Inferior parietal cortex (tissue), 1 donor: ENCODE results near the gene ARFGEF3.
A peak's percentile ranks its signal among the peaks of the same experiment; 100 is the strongest.
"Not testable (repeated sequence)": the region's sequence is repeated elsewhere in the genome, so short reads cannot be mapped to it uniquely, and the experiment has no call there.

ENCODE experiments used
- DNase-seq: peaks from one replicate; pipeline ENCODE4 v3.0.0-alpha.2; 2016; ENCODE audit errors: extremely low spot score

The ARFGEF3 gene

DNA sequence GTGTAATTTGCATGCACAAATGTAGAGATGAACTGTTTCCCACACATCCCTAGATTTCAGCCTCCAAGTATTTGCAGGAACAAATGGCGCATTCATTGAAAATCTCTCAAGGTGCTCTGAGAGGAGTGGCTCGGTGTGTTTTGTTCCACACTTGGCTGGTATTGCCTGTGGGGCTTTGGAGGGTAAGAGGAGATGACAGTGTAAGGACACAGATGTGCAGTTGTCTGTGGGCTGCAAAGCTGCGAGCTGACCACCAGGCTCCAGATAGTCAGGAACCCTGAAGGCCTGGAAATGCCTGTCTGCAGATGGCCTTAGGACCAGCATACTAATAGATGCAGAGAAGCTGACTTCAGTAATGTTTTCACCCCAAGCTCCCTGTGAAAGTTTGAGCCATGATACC is 114.2 kb downstream of the ARFGEF3 start:
- DNase-seq: no peak

DNA sequence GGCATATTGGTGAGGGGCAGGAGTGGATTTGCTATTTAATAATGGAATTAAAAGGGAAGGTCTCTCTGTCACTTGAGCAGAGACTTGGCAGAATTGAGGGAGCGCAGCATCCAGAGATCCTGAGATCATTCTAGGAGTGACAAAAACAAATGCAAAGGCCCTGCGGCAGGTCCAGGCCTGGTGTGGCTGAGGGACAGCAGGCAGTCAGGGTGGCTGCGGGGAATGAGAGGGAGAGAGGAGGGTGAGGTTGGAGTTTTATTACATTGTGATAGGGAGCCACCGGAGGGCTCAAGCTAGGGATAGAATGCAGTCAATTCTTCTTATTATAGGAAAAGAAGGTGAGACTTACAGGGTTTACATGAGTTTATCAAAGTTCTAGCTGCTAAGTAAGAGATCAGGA is 116.1 kb downstream of the ARFGEF3 start:
- DNase-seq: no peak

DNA sequence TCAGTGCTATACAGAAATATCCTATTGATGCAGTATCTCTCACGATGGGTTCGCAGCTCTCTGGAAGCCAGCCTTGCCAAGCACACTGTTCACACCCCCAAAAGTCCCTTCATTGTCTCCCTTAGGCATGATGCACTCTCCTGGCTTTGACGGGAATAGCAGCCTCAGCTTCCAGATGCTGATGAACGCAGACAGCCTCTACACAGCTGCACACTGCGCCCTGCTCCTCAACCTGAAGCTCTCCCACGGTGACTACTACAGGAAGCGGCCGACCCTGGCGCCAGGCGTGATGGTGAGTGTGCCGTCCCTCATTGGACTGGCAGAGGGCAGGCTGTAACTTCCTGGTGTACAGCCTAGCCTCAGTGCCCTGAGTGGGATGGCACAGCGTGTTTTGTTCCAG is 116.6 kb downstream of the ARFGEF3 start:
- DNase-seq: peak; percentile 78

GRCh38 chr6:138285800-138286199 is 124.1 kb downstream of the ARFGEF3 start:
- DNase-seq: no peak

DNA sequence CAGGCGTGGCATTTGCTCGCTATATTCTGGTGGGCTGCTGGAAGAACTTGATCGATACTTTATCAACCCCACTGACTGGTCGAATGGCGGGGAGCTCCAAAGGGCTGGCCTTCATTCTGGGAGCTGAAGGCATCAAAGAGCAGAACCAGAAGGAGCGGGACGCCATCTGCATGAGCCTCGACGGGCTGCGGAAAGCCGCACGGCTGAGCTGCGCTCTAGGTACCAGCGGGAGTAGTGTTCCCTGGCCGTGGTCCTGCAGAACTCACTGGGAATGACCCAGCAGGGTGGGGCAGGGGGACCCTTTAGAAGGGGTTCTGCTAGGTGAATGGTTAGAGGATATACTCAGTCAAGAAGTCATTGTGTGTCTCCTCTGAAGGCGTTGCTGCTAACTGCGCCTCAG is 125.0 kb downstream of the ARFGEF3 start:
- no peak for DNase-seq

DNA sequence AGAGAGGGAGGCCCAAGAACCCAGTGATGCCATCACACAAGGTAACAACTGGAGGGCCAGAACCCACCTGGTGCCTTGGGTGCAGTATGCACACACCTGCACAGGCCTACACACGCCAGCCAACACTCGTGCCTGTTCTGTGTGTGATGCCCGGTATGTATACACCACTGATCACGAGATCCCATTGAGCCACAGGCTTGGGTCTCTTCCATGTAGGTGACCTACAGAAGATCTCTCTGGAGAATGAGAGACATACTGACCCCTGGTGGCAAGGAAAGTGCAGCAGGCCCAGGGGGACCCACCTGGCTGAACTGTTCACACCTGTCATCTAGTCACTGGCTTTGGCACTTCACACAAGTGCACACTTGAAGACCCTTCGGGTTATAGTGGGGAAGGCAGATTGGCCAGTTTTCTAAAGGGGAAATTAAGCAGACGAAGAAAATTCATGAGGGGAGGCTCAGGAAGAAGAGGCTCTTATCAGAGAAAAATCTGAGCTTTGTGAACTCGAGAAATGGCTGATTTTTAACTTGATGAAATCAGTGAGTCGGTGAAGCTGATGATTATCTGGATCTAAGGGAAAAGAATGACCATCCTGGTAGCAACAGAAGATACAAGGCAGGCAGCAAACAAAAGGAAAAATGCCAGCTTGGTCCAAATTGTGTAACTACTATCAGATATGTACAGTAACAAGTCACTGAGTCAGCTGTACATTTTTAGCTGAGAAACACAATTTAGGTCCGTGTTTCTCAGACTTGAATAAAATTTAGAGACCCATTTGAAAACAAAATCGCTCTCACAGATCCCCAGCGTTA is 125.6 kb downstream of the ARFGEF3 start:
- DNase-seq: no peak

GRCh38 chr6:138288428-138289085 is 126.8 kb downstream of the ARFGEF3 start:
- DNase-seq: not testable (repeated sequence)

DNA sequence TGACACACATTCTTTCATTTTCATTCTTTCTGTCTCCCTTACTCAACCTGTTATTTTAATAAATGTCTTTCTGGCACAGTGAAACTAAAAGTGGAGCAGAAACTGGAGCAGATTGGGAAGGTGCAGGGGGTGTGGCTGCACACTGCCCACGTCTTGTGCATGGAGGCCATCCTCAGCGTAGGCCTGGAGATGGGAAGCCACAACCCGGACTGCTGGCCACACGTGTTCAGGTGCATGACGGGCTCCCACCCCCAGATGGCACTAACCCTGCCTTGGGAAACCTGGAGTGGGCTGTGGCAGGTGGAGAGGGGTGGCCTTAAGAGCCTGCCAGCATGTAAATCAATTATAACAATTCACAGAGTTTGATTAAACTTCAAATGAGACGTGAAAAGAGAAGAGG is 128.0 kb downstream of the ARFGEF3 start:
- no peak for DNase-seq

- no peak for DNase-seq
Observed at GRCh38 chr6:138290423-138290962, 128.8 kb downstream of the ARFGEF3 start.

- no peak for DNase-seq
Observed at GRCh38 chr6:138291036-138291848, 129.5 kb downstream of the ARFGEF3 start.

DNA sequence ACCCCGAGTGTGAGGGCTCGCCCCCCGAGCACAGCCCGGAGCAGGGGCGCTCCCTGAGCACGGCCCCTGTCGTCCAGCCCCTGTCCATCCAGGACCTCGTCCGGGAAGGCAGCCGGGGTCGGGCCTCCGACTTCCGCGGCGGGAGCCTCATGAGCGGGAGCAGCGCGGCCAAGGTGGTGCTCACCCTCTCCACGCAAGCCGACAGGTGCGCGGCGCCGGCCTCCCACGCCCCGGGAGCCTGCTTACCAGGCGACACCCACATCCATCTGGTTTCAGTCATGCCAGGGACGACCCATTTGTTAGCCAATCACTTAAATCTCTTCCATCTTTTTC is 130.1 kb downstream of the ARFGEF3 start:
- DNase-seq: no peak

- DNase-seq: no peak
Observed at GRCh38 chr6:138292482-138292881, 130.7 kb downstream of the ARFGEF3 start.

DNA sequence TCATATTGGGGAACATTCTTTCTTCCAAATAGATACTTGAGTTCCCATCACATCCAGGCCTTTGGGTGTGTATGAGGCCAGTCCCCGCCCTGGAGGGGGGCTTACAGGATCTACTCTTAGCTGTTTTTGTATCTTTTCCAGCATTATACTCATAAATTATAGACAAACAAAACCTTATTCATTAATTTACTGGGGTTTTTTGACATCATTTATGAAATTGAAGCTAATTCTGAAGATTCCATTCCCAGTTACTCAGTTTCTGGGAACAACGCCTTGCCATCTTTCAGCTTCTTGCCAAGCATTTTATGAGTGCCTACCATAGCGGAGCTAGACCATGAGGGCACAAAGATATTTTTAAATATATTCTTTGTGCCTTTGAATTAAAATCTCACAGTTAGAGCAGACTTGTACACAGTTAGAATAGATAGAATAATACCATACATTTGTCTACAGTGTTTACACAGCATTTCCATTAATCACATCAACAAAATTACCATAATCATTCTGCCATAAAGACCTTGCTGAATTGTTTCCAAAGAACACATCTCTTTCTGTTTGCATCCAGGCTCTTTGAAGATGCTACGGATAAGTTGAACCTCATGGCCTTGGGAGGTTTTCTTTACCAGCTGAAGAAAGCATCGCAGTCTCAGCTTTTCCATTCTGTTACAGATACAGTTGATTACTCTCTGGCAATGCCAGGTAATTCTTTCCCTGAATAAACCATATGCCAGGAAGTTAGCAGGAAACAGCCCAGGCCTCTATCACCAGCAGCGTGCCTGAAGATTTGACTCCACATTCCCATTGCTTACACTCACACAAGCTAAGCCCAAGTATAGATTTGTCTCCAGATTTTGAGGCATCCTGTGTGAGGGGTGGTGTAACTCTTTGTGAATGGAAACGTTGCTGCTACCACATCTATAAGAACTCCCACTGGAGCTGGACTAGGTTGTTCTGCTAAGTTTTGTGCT is 132.0 kb downstream of the ARFGEF3 start:
- no peak for DNase-seq

DNA sequence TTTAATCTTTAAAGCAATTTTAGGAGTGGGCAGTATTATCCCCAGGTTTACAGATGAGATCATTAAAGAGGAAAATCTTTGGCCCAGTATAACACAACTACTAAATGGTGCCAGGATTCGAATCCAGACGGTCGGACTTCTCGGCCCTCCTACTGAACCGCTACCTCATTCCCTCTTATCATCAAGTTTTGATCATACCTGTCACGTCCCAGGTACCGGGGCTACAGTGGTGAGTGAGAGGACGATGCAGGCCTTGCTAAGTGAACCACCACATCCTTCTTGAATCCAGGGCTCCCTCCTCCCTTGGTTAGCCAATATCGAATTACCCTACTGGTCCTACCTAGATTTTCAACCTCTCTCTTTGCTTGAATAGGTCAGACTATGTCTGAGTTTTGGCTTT is 134.6 kb downstream of the ARFGEF3 start:
- DNase-seq: no peak

DNA sequence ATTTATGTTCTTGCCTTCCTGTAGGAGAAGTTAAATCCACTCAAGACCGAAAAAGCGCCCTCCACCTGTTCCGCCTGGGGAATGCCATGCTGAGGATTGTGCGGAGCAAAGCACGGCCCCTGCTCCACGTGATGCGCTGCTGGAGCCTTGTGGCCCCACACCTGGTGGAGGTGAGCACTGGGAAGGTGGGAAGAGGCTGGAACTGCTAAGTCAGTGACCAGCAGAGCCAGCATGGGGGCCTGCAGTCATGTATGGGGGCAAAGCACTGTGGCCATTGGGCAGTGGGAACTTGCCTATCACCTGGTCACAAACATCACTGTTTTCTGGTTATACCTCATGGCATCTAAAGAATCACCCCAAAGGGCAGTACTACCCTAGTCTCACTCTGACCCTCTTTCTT is 135.0 kb downstream of the ARFGEF3 start:
- DNase-seq: no peak

- DNase-seq: no peak
Observed at GRCh38 chr6:138297761-138298298, 136.1 kb downstream of the ARFGEF3 start.

DNA sequence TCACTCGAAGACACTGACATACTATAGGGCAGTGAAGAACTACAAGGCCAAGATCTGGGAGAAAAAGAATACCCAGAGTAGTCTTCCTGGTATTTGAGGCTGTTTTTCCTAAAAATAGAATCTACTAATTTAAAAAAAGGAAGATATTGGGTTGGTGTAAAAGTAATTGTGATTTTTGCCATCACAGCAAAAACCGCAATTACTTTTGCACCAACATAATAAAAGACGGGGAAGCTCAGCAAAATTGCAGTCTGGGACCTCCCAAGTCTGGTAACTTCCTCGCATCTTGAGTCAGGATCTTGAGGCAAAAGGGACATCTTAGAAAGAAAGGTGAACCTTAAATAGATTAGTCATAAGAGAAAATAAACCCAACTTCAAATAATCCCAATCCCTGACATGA is 138.7 kb downstream of the ARFGEF3 start:
- no peak for DNase-seq

GRCh38 chr6:138302554-138302953 is 140.8 kb downstream of the ARFGEF3 start:
- DNase-seq: no peak

DNA sequence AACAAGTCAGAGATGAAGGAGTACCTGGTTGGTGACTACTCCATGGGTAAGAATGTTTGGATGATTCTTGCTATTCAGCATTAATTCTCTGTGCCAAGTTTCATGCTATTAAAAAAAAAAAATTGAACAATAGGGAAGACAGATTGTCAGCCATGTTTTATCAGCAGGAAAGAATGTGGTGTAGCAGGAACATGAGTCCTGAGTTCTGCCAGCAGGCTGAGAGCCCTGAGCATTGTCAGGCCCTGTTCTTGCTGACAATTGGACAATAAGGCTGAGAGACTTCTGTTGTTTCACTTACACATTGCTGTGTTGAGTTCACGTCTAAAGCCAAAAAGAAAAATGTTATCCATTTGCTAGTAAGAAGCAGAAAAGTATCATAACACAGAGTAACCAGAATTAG is 145.6 kb downstream of the ARFGEF3 start:
- DNase-seq: no peak

DNA sequence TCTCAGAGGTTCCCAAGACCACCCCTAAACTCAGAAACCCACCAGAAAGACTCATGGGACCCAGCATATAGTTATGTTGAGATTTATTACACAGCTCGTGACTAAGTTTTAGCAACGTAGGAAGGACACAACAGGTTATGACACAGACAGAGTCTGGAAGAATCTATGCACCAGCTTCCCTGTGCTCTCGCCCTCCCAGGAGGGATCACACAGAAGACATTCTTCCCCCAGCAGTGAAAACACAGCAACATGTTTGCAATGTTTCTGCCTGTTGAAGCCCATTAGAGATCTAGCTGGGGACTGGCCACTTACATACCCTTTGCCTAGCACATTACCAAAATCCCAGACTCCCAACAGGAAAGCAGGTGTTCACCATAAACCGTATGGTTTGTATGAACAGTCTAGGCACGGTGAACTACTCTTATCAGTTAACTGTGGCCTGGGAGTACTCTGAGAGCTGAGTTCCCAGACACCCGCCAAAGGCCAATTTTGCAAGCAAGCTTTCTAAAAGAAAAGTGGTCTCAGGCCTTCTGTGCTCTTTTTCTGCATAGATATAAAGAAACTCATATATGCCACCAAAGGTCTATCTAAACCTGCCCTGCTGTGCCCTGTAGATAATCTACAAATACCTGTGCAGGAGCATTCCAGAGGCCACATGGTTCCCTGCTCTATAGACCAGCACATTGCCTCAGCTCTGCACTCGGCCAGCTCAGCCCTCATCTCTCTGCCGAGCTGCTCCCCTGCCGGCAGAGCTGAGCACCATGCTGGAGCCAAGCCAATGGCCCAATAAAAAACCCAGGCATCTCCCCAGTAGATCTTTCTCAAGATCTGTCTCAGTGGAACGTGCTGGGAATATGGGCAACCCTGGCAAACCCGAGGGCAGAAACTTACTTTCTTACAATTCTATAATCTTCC is 146.3 kb downstream of the ARFGEF3 start:
- DNase-seq: peak; percentile 18
